Adipocyte (in vitro differentiated cells): Measurements from ENCODE around the gene HDLBP.

ENCODE experiments used
- DNase-seq: peaks from one replicate; pipeline ENCODE4 v3.0.0-alpha.2; 2015; ENCODE audit warnings: low read depth
- H3K27me3 ChIP-seq: replicated peaks from 2 replicates; pipeline ENCODE4 v1.7.0; 2013; ENCODE audit warnings: mild to moderate bottlenecking, low read length, moderate library complexity; ENCODE audit not compliant: control insufficient read depth, insufficient read depth
- H3K36me3 ChIP-seq: 2 replicates; pipeline ENCODE4 v1.7.0; 2013; ENCODE audit warnings: low read length, mild to moderate bottlenecking, moderate library complexity; ENCODE audit not compliant: control insufficient read depth, insufficient read depth, severe bottlenecking
- H3K4me1 ChIP-seq: 2 replicates; pipeline ENCODE4 v1.7.0; 2013; ENCODE audit warnings: mild to moderate bottlenecking, low read length, moderate library complexity; ENCODE audit not compliant: control insufficient read depth, insufficient read depth
- H3K4me3 ChIP-seq: 2 replicates; pipeline ENCODE4 v1.7.0; 2013; ENCODE audit warnings: mild to moderate bottlenecking, low read length, moderate library complexity
- H3K9ac ChIP-seq: 2 replicates; pipeline ENCODE4 v1.7.0; 2013; ENCODE audit warnings: mild to moderate bottlenecking, low read length, moderate library complexity
- H3K9me3 ChIP-seq: 2 replicates; pipeline ENCODE4 v1.7.0; 2013; ENCODE audit warnings: mild to moderate bottlenecking, low read length, moderate library complexity; ENCODE audit not compliant: control insufficient read depth

Gene HDLBP

GRCh38 chr2:241213567-241213966 is 101.9 kb downstream of the HDLBP start:
- peaks cover 35% of the 10 kb centered on the region for H3K27me3 ChIP-seq
- DNase-seq: no peak
- H3K36me3 ChIP-seq: no peaks in the 10 kb centered on the region
- peaks cover 1% of the 10 kb centered on the region for H3K4me1 ChIP-seq
- H3K9ac ChIP-seq: no peak overlapping the region
- H3K4me3 ChIP-seq: no peak overlapping the region
- H3K9me3 ChIP-seq: no peaks in the 10 kb centered on the region

- Histone ChIP-seq H3K4me3 (no peak overlapping the region), H3K27me3 (peaks cover 37% of the 10 kb centered on the region), H3K9ac (no peak overlapping the region), H3K9me3 (no peaks in the 10 kb centered on the region), H3K4me1 (no peaks in the 10 kb centered on the region), H3K36me3 (no peaks in the 10 kb centered on the region)
- DNase-seq: no peak
Measured at GRCh38 chr2:241213041-241213440, 102.4 kb downstream of the HDLBP start.

- DNase-seq: no peak
- H3K9me3 ChIP-seq: no peaks in the 10 kb centered on the region
Measured at GRCh38 chr2:241211276-241211675, 104.2 kb downstream of the HDLBP start.

GRCh38 chr2:241209271-241209670 is 106.2 kb downstream of the HDLBP start:
- H3K4me1 ChIP-seq: no peaks in the 10 kb centered on the region
- H3K36me3 ChIP-seq: no peaks in the 10 kb centered on the region
- DNase-seq: no peak
- H3K9ac ChIP-seq: no peak overlapping the region
- peaks cover 27% of the 10 kb centered on the region for H3K27me3 ChIP-seq
- no peak overlapping the region for H3K4me3 ChIP-seq
- no peaks in the 10 kb centered on the region for H3K9me3 ChIP-seq

More at GRCh38 chr2:241211276-241211675, 104.2 kb downstream of the HDLBP start:
- Histone ChIP-seq H3K9ac (no peak overlapping the region), H3K27me3 (peaks cover 37% of the 10 kb centered on the region), H3K36me3 (no peaks in the 10 kb centered on the region), H3K4me3 (no peak overlapping the region), H3K4me1 (no peaks in the 10 kb centered on the region)

GRCh38 chr2:241208058-241208457 is 107.4 kb downstream of the HDLBP start:
- Histone ChIP-seq H3K36me3 (no peaks in the 10 kb centered on the region), H3K9ac (no peak overlapping the region), H3K4me1 (no peaks in the 10 kb centered on the region), H3K9me3 (no peaks in the 10 kb centered on the region), H3K27me3 (peaks cover 18% of the 10 kb centered on the region), H3K4me3 (no peak overlapping the region)
- no peak for DNase-seq

GRCh38 chr2:241207641-241208040 is 107.8 kb downstream of the HDLBP start:
- no peaks in the 10 kb centered on the region for H3K4me1 ChIP-seq
- DNase-seq: no peak
- no peaks in the 10 kb centered on the region for H3K9me3 ChIP-seq
- H3K27me3 ChIP-seq: peaks cover 15% of the 10 kb centered on the region
- no peaks in the 10 kb centered on the region for H3K36me3 ChIP-seq
- no peak overlapping the region for H3K9ac ChIP-seq
- H3K4me3 ChIP-seq: no peak overlapping the region

- no peaks in the 10 kb centered on the region for H3K9me3 ChIP-seq
- H3K4me1 ChIP-seq: no peaks in the 10 kb centered on the region
- DNase-seq: no peak
- H3K4me3 ChIP-seq: no peak overlapping the region
- H3K36me3 ChIP-seq: no peaks in the 10 kb centered on the region
- H3K27me3 ChIP-seq: peaks cover 10% of the 10 kb centered on the region
- H3K9ac ChIP-seq: no peak overlapping the region
Measured at GRCh38 chr2:241207151-241207550, 108.3 kb downstream of the HDLBP start.

GRCh38 chr2:241205086-241205485 is 110.4 kb downstream of the HDLBP start:
- no peaks in the 10 kb centered on the region for H3K9me3 ChIP-seq
- H3K36me3 ChIP-seq: no peaks in the 10 kb centered on the region
- no peaks in the 10 kb centered on the region for H3K4me1 ChIP-seq
- H3K4me3 ChIP-seq: no peak overlapping the region
- no peak overlapping the region for H3K9ac ChIP-seq
- peaks cover 2% of the 10 kb centered on the region for H3K27me3 ChIP-seq
- no peak for DNase-seq

GRCh38 chr2:241204490-241204889 is 111.0 kb downstream of the HDLBP start:
- H3K9ac ChIP-seq: no peak overlapping the region
- DNase-seq: no peak
- H3K9me3 ChIP-seq: no peaks in the 10 kb centered on the region
- no peak overlapping the region for H3K4me3 ChIP-seq
- H3K27me3 ChIP-seq: peaks cover 2% of the 10 kb centered on the region
- no peaks in the 10 kb centered on the region for H3K36me3 ChIP-seq
- no peaks in the 10 kb centered on the region for H3K4me1 ChIP-seq

GRCh38 chr2:241204010-241204384 is 111.5 kb downstream of the HDLBP start:
- H3K4me3 ChIP-seq: no peak overlapping the region
- no peaks in the 10 kb centered on the region for H3K9me3 ChIP-seq
- H3K36me3 ChIP-seq: no peaks in the 10 kb centered on the region

GRCh38 chr2:241203218-241204009 is 112.1 kb downstream of the HDLBP start:
- H3K4me1 ChIP-seq: no peaks in the 10 kb centered on the region
- H3K27me3 ChIP-seq: peaks cover 13% of the 10 kb centered on the region
- no peaks in the 10 kb centered on the region for H3K9me3 ChIP-seq
- no peak overlapping the region for H3K9ac ChIP-seq
- DNase-seq: no peak
- H3K36me3 ChIP-seq: no peaks in the 10 kb centered on the region
- no peak overlapping the region for H3K4me3 ChIP-seq

More at GRCh38 chr2:241204010-241204384, 111.5 kb downstream of the HDLBP start:
- H3K9ac ChIP-seq: no peak overlapping the region
- DNase-seq: no peak
- no peaks in the 10 kb centered on the region for H3K4me1 ChIP-seq
- peaks cover 7% of the 10 kb centered on the region for H3K27me3 ChIP-seq

GRCh38 chr2:241202681-241203080 is 112.8 kb downstream of the HDLBP start:
- no peak overlapping the region for H3K4me3 ChIP-seq
- H3K36me3 ChIP-seq: no peaks in the 10 kb centered on the region

More at GRCh38 chr2:241202681-241203080, 112.8 kb downstream of the HDLBP start:
- no peaks in the 10 kb centered on the region for H3K9me3 ChIP-seq
- no peak overlapping the region for H3K9ac ChIP-seq
- peaks cover 14% of the 10 kb centered on the region for H3K27me3 ChIP-seq
- H3K4me1 ChIP-seq: no peaks in the 10 kb centered on the region
- DNase-seq: no peak
